Loucy (cell line): Measurements from ENCODE around the gene TEAD3.

Experiments
- H2AFZ ChIP-seq: fragments of 200-600 bp; sonication (generic); 2 replicates; pipeline ENCODE4 v1.6.0; 2016; ENCODE audit warnings: antibody characterized with exemption, mild to moderate bottlenecking, low read length, moderate library complexity
- H3F3A ChIP-seq: fragments of 200-600 bp; 2 replicates; pipeline ENCODE4 v1.6.0; 2016; ENCODE audit warnings: antibody characterized with exemption, low read depth, mild to moderate bottlenecking
- H3K27me3 ChIP-seq: fragments of 200-600 bp; sonication (generic); 2 replicates; pipeline ENCODE4 v1.6.1; 2014; ENCODE audit warnings: low read length, mild to moderate bottlenecking; ENCODE audit not compliant: insufficient read depth, poor library complexity, severe bottlenecking
- H3K36me3 ChIP-seq: fragments of 200-600 bp; sonication (generic); 2 replicates; pipeline ENCODE4 v1.6.1; 2016; ENCODE audit warnings: low read length; ENCODE audit not compliant: insufficient read depth
- H3K4me1 ChIP-seq: fragments of 200-600 bp; sonication (generic); 2 replicates; pipeline ENCODE4 v1.5.1; 2014; ENCODE audit warnings: low read length, mild to moderate bottlenecking; ENCODE audit not compliant: insufficient read depth, poor library complexity, severe bottlenecking
- H3K4me2 ChIP-seq: fragments of 200-600 bp; sonication (generic); 2 replicates; pipeline ENCODE4 v1.6.0; 2014; ENCODE audit warnings: antibody characterized with exemption, low read length, low read depth, mild to moderate bottlenecking; ENCODE audit not compliant: poor library complexity, severe bottlenecking
- H3K4me3 ChIP-seq: fragments of 200-600 bp; sonication (generic); 2 replicates; pipeline ENCODE4 v1.5.1; 2014; ENCODE audit warnings: low read length, mild to moderate bottlenecking, mixed read lengths; ENCODE audit not compliant: poor library complexity, severe bottlenecking
- H3K79me2 ChIP-seq: fragments of 200-600 bp; sonication (generic); 2 replicates; pipeline ENCODE4 v1.6.1; 2014; ENCODE audit warnings: low read length; ENCODE audit not compliant: insufficient read depth
- H3K9ac ChIP-seq: fragments of 200-600 bp; sonication (generic); 2 replicates; pipeline ENCODE4 v1.6.0; 2014; ENCODE audit warnings: mild to moderate bottlenecking, low read depth, low read length, moderate library complexity; ENCODE audit not compliant: poor library complexity, severe bottlenecking
- H3K9me2 ChIP-seq: fragments of 200-600 bp; sonication (generic); replicated peaks from 2 replicates; pipeline ENCODE4 v1.6.1; 2016; ENCODE audit warnings: low read depth, low read length, mixed read lengths
- H3K9me3 ChIP-seq: fragments of 200-600 bp; sonication (generic); 2 replicates; pipeline ENCODE4 v1.6.1; 2014; ENCODE audit warnings: mild to moderate bottlenecking, antibody characterized with exemption, low read length, low read depth; ENCODE audit not compliant: insufficient read depth
- H4K20me1 ChIP-seq: fragments of 200-600 bp; sonication (generic); 2 replicates; pipeline ENCODE4 v1.6.0; 2014; ENCODE audit warnings: antibody characterized with exemption, low read length, mild to moderate bottlenecking; ENCODE audit not compliant: insufficient read depth, poor library complexity, severe bottlenecking
- CTCF ChIP-seq: fragments of 200-600 bp; sonication (generic); conservative IDR thresholded peaks from 2 replicates; pipeline ENCODE4 v1.5.1; 2014; ENCODE audit warnings: mild to moderate bottlenecking, antibody characterized with exemption, low read length
- EZH2phosphoT487 ChIP-seq: fragments of 200-600 bp; IDR thresholded peaks from 2 replicates; pipeline ENCODE4 v1.6.1; 2018; ENCODE audit warnings: antibody characterized with exemption, mild to moderate bottlenecking, moderate library complexity, borderline replicate concordance

Gene TEAD3

GRCh38 chr6:35481226-35481625, 15.7 kb downstream of the TEAD3 start:
- Histone ChIP-seq H3K4me2 (no peak overlapping the region), H3K4me1 (no peaks in the 10 kb centered on the region), H3K27me3 (no peaks in the 10 kb centered on the region), H4K20me1 (no peaks in the 10 kb centered on the region), H2AFZ (no peak overlapping the region), H3K79me2 (no peaks in the 10 kb centered on the region), H3K4me3 (no peak overlapping the region), H3K9me2 (no peaks in the 10 kb centered on the region), H3K9ac (no peak overlapping the region), H3K36me3 (no peaks in the 10 kb centered on the region), H3K9me3 (no peaks in the 10 kb centered on the region), H3F3A (no peaks in the 10 kb centered on the region; the same call in 1 of the 2 replicates)
- TF ChIP-seq CTCF (no peak), EZH2phosphoT487 (no peak)

- Histone ChIP-seq H3K4me1 (no peaks in the 10 kb centered on the region), H3K9me3 (no peaks in the 10 kb centered on the region), H3K4me2 (no peak overlapping the region), H3K36me3 (no peaks in the 10 kb centered on the region), H3K27me3 (no peaks in the 10 kb centered on the region), H3K9ac (no peak overlapping the region), H3K9me2 (no peaks in the 10 kb centered on the region), H3K4me3 (no peak overlapping the region), H3F3A (no peaks in the 10 kb centered on the region; the same call in 1 of the 2 replicates), H3K79me2 (no peaks in the 10 kb centered on the region), H4K20me1 (no peaks in the 10 kb centered on the region), H2AFZ (no peak overlapping the region)
- TF ChIP-seq EZH2phosphoT487: no peak
- TF ChIP-seq CTCF: no peak
Measured at GRCh38 chr6:35480176-35480575, 16.7 kb downstream of the TEAD3 start.

GRCh38 chr6:35478259-35478658, 18.6 kb downstream of the TEAD3 start:
- Histone ChIP-seq H3K4me1 (peaks cover under 1% of the 10 kb centered on the region), H3F3A (no peaks in the 10 kb centered on the region; the same call in 1 of the 2 replicates), H2AFZ (no peak overlapping the region), H3K9ac (no peak overlapping the region), H3K36me3 (peaks cover 2% of the 10 kb centered on the region; the same call in 1 of the 2 replicates), H3K9me2 (no peaks in the 10 kb centered on the region), H3K27me3 (no peaks in the 10 kb centered on the region), H3K9me3 (no peaks in the 10 kb centered on the region), H4K20me1 (peaks cover 9% of the 10 kb centered on the region), H3K4me2 (no peak overlapping the region), H3K4me3 (no peak overlapping the region), H3K79me2 (peaks cover 1% of the 10 kb centered on the region; the same call in 1 of the 2 replicates)
- TF ChIP-seq CTCF: no peak
- no peak for TF ChIP-seq EZH2phosphoT487
